ENCODE data around the gene FKBP10. TPM values are rescaled to one million over a fixed set of nuclear protein-coding genes. Genes with fewer than 3 reads are reported as not detected.

FKBP10 gene
- total RNA-seq, 1 experiment from 2014 or later = 142 TPM

- Mint-ChIP-seq H3K4me1 (ENCODE audit: insufficient read depth, unreplicated experiment) (peaks cover 33% of the 10 kb centered on the region), H3K27ac (ENCODE audit: low read depth, unreplicated experiment) (peak within 1 kb of the TSS; percentile 70), H3K36me3 (ENCODE audit: insufficient read depth, unreplicated experiment) (peaks cover 24% of the 10 kb centered on the region), H3K9me3 (ENCODE audit: unreplicated experiment) (no peaks in the 10 kb centered on the region), H3K27me3 (ENCODE audit: insufficient read depth, unreplicated experiment) (no peaks in the 10 kb centered on the region), H3K4me3 (ENCODE audit: unreplicated experiment) (peak within 1 kb of the TSS; percentile 74)
- no TSS peak for BruUV-seq (replicated peaks)
- intact Hi-C loops (cut with micrococcal nuclease) = loop anchor here (1.0 kb wide), 1 partner anchor 15 kb away; no protein-coding TSS in a partner anchor
- POLR2A ChIA-PET = interaction anchor here (0.5 to 18.0 kb wide), 29 partner anchors 11 to 1806 kb away, joined by 3 to 599 read pairs (median 5); partner anchors contain the start of genes ACLY, CAVIN1, CNP and DNAJC7
- CTCF ChIA-PET = interaction anchor here (0.6 to 4.3 kb wide), 15 partner anchors 8 to 234 kb away, joined by 3 to 73 read pairs (median 4); no protein-coding TSS in a partner anchor
- peak; percentile 100 for DNase-seq (ENCODE audit: unreplicated experiment)
- TF ChIP-seq CTCF (IDR thresholded peaks at IDR 0.05; ENCODE audit: unreplicated experiment) = peak; percentile 77
These were observed 26.4 kb upstream of the FKBP10 start, which contains the start of gene JUP for GRCh38 chr17:41786227-41787020. Gene JUP (minus strand): TSS chr17:41786711. CDS start chr17:41771854, 14,857 bp downstream.

GRCh38 chr17:41787021-41787418, 25.8 kb upstream of the FKBP10 start:
- Mint-ChIP-seq H3K9me3 (ENCODE audit: unreplicated experiment) (no peaks in the 10 kb centered on the region), H3K27me3 (ENCODE audit: insufficient read depth, unreplicated experiment) (no peaks in the 10 kb centered on the region), H3K27ac (ENCODE audit: low read depth, unreplicated experiment) (no peak overlapping the region), H3K36me3 (ENCODE audit: insufficient read depth, unreplicated experiment) (peaks cover 18% of the 10 kb centered on the region), H3K4me1 (ENCODE audit: insufficient read depth, unreplicated experiment) (peaks cover 31% of the 10 kb centered on the region), H3K4me3 (ENCODE audit: unreplicated experiment) (peak overlapping the region; percentile 74)
- intact Hi-C loops (cut with micrococcal nuclease) = no loop called here
- ChIA-PET POLR2A (interaction anchor here (0.7 to 18.0 kb wide), 20 partner anchors 11 to 1806 kb away, joined by 3 to 599 read pairs (median 6); partner anchors contain the start of genes ACLY, CNP, EIF1 and FKBP10), CTCF (interaction anchor here (0.6 to 4.3 kb wide), 10 partner anchors 8 to 233 kb away, joined by 3 to 73 read pairs (median 4); no protein-coding TSS in a partner anchor)
- no peak for DNase-seq (ENCODE audit: unreplicated experiment)
- no peak for TF ChIP-seq CTCF (IDR thresholded peaks at IDR 0.05; ENCODE audit: unreplicated experiment)
- TSS peak; percentile 52 for BruUV-seq (replicated peaks)

GRCh38 chr17:41792845-41793783, 19.7 kb upstream of the FKBP10 start:
- Mint-ChIP-seq H3K4me1 (ENCODE audit: insufficient read depth, unreplicated experiment) (peaks cover 30% of the 10 kb centered on the region), H3K36me3 (ENCODE audit: insufficient read depth, unreplicated experiment) (no peaks in the 10 kb centered on the region), H3K4me3 (ENCODE audit: unreplicated experiment) (peak overlapping the region; percentile 71), H3K27me3 (ENCODE audit: insufficient read depth, unreplicated experiment) (no peaks in the 10 kb centered on the region), H3K9me3 (ENCODE audit: unreplicated experiment) (no peaks in the 10 kb centered on the region), H3K27ac (ENCODE audit: low read depth, unreplicated experiment) (peak overlapping the region; percentile 96)
- CTCF ChIA-PET = interaction anchor here (0.7 to 1.2 kb wide), 2 partner anchors 9 to 36 kb away, joined by 3 to 9 read pairs; no protein-coding TSS in a partner anchor
- no peak for TF ChIP-seq CTCF (IDR thresholded peaks at IDR 0.05; ENCODE audit: unreplicated experiment)
- POLR2A ChIA-PET = interaction anchor here (0.7 to 24.1 kb wide), 16 partner anchors 8 to 272 kb away, joined by 3 to 599 read pairs (median 4); partner anchors contain the start of genes EIF1, FKBP10, HAP1 and JUP
- DNase-seq (ENCODE audit: unreplicated experiment) = peak; percentile 82
- TSS peak; percentile 67 for BruUV-seq (replicated peaks)
- intact Hi-C loops (cut with micrococcal nuclease) = no loop called here

All from MCF 10A (cell line).